GM18868 (cell line): ENCODE results near the gene NANOS3.
A peak's percentile ranks its signal among the peaks of the same experiment; 100 is the strongest.
"Not testable (repeated sequence)": the region's sequence is repeated elsewhere in the genome, so short reads cannot be mapped to it uniquely, and the experiment has no call there.

Source experiments
- ATAC-seq: cut with Tn5 transposase; IDR thresholded peaks from one replicate; pipeline ENCODE4 v1.9.1; 2021; ENCODE audit warnings: mild to moderate bottlenecking, moderate library complexity; ENCODE audit not compliant: unreplicated experiment

The NANOS3 gene

GRCh38 chr19:13842291-13843103 is 34.4 kb upstream of the NANOS3 start:
- no peak for ATAC-seq

GRCh38 chr19:13843104-13843921 is 33.6 kb upstream of the NANOS3 start:
- ATAC-seq = no peak

GRCh38 chr19:13844130-13844631 is 32.8 kb upstream of the NANOS3 start:
- no peak for ATAC-seq

- peak; percentile 49 for ATAC-seq
These were observed 30.2 kb upstream of the NANOS3 start for GRCh38 chr19:13846557-13847406.

DNA sequence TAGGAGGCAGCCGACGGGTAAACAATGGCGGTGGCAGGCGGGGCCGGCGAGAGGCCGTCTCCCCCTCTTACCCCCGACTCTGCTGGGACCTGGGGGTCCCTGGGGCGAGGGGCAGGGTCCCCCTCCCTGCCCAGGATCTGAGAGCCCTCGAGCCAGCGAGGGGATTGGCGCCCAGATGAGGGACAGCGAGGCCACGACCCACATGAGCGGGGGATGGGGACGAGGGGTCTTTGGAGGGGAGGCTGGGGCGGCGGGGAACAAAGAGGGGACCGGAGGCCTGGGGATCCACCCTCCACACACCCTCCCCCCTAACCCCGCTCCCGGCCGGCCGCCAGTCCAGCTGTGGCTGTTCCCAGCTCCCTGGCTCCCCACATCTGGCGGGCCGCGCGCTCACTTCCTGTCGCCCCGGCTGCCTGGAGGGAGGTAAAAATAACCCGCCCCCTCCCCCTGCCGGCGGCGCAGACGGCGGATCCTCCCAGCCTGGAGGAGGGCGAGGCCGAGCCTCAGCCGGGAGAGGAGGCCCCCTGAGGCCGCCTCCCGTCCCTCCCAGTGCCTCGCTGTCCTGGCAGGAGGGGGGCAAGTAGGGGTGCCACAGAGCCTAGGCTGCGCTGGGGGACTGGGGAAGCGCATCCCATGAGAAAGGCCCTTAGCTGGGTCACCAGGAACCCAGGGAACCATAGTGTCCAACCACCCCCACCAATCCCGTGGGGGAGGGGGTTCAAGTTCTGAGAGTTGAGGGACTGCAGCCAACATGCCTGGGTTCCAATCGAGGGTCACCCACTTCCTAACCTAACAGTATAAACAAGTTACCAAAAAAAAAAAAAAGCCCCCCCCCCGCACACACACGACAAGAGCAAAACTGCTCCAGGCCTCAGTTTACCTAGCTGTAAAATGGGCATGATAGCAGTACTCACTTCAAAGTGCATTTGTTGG is 29.3 kb upstream of the NANOS3 start:
- ATAC-seq = no peak

DNA sequence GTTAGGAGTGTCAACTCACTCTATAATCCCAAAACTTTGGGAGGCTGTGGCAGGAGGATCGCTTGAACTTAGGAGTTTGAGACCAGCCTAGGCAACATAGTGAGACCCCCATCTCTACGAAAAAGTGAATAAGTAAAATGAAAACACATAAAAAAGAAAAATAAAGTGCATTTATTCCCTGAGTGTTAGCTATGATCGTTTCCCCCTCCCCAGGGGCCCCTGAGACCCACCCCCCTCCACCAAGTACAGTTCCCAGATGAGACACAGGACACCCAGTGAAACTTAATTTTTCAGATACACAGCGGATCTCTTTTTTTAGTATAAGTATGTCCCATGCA is 28.6 kb upstream of the NANOS3 start:
- no peak for ATAC-seq

DNA sequence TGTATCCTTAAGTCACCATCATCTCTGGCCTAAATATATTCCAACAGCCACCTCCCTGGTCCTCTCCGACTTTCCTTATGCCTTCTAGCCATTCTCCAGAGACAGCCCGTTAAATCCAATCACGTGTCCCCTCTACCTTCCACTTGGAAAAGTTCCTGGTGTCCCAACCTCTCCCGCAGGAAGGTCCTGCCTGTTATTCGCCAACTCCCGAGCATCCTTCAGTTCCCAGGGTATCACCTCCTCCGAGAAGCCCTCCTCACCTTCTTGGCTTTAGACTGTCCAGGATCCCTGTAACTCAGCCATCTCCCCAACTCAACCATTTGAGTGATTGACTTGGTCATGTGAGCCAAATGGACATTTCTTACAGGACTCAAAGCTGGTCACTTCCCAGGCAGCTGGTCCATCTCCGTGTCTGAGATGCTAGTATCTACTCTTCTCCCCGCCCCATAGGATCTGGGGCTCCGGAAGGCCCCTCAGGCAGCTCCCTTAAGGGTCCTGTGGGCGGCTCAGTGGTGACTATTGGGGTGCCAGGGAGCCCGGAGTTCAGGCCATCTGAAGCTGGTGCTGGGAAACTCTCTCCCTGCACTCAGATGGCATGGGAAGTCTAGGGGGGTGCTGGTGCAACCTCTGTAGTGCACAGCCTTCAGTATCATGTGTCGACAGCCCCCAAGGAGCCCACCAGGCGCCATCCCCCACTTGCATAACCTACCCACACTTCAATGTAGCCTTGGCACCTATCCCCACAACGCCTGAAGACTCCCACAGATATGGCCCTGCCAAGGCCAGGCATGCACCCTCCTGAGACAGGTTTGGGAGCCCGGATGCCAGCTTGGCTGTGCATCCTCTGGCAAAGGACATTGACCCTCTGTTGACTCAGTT is 27.9 kb upstream of the NANOS3 start:
- ATAC-seq = no peak

DNA sequence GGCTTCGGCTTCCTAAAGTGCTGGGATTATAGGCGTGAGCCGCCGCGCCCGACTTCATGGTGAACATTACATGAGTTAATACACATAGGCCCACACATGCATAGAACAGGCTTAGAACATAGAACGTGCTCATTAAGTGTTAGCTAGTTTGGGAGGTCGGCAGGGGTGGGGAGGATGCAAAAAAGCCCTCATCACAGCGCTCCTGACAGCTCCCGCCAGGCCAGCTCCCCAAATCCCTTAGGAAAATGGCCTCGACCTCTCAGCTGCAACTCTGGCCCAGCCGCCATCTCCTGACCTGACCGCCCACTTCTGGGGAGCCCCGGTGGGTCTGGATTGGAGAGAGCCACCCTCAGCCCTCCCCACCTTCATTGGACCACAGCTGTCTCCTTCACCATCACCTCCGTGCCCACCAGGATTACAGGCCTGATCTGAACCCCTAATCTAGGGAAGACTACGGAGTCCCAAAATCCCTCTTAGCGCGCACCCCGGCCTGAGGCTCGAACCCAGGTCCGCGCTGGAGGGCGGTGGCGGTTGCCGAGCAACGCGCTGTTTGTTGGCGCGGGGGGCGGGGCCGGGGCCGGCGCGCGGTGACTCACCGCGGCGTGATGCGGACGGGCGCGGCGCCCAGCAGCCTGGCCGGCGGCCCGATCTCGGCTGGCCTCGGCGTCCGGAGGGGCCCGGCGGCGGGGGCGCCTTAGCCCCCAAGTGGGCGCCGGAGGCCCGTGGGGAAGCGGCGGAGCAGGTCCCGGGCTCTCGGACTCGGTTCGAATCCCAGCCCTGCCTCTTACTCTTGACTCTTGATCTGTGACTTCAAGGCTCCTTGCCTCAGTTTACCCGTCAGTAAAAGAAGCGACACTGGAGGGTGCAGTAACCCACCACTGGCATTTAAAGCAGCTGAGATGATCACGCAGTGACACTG is 26.7 kb upstream of the NANOS3 start:
- ATAC-seq = no peak

DNA sequence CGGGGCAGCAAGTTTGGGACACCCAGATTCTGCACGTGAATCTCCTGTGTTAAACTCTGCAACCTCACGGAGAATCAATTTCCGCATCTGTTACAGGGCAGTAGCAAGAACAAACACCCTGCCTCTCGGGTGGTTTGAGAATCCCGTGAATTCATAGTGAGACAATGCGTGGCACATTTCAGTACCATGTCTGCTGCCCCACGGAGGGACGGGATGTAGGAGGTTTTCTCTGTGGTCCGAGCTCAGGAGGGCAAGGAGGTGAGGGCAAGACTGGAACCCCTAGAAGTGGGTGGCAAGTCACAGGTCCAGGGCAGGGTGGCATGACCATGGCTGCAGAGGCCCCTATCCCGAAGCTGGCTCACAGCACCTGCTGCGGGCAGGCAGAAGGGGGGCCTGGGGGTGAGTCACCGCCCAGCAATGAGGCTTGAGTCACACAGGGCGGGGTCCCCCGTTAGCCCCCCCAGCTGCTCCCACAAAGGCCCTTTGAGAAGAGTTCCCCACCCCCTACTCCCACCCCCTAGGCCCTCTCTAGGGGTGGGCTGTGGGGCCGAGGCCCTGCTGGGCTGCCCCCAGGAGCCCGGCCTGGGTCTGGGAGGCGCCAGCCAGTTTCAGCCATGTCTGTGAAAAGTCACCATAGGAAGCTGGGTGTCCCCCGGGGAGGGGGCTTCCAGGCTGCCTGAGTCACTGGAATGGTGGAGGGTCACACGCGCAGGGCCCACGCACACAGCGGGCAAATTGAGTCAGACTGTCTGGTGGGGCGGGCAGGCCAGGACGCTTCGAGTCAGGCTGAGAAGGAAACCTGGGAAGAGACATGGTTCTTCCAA is 25.8 kb upstream of the NANOS3 start:
- no peak for ATAC-seq

GRCh38 chr19:13851734-13852114 is 25.2 kb upstream of the NANOS3 start:
- not testable (repeated sequence) for ATAC-seq

DNA sequence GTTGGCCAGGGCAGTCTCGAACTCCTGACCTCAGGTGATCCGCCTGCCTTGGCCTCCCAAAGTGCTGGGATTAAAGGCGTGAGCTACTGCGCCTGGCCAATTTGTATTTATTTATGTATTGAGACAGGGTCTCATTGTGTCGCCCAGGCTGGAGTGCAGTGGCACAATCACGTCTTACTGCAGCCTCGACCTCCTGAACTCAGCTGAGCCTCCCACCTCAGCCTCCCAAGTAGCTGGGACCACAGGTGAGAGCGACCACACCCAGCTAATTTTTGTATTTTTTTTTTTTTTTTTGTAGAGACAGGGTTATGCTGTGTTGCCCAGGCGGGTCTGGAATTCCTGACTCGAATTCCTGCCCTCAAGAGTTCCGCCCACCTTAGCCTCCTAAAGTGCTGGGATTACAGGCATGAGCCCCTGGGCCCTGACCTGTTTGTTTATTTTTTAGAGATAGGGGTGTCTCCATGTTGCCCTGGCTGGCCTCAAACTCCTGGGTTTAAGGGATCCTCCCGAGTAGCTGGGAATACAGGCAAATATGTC is 24.7 kb upstream of the NANOS3 start:
- not testable (repeated sequence) for ATAC-seq

DNA sequence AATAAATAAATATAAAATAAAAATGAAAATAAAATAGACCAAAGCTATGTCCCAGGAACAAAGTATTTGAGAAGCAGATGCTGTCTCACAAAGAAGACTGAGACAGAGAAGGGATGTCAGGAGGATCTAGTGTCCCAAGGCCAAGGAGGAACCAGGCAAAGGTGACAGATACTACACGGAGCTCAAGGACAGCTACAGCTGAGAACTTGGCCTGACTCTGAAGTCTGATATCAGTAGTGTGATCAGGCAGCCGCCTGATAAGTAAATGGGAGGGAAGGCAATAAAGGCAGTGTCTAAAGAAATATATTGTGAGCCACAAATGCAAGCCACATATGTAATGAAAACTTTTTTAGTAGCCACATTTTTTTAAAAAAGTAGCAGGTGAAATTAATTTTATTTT is 20.4 kb upstream of the NANOS3 start:
- ATAC-seq = no peak

GRCh38 chr19:13859361-13859880 is 17.5 kb upstream of the NANOS3 start:
- no peak for ATAC-seq

GRCh38 chr19:13860679-13861391 is 16.1 kb upstream of the NANOS3 start:
- ATAC-seq = no peak

DNA sequence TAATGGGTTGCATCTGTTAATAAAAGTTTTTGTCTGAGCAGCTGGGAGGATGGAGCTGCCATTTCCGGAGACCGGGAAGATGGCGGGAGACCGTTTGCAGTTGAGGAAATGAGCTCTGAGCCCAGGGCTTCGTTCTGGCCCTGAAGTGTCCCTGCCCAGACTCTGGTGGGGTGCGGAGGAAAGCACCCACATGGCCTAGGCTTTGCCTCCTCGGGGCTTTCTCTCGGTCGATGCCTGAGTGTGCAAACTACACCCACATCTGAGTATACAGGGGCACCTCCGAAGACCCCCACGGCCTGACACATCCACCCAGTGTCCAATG is 15.6 kb upstream of the NANOS3 start:
- peak; percentile 40 for ATAC-seq
